Adrenal gland (tissue), 12 donors: ENCODE data around the gene RASSF5. TPM values are rescaled to one million over a fixed set of nuclear protein-coding genes. Genes with fewer than 3 reads are reported as not detected.
A peak's percentile ranks its signal among the peaks of the same experiment; 100 is the strongest.

ENCODE experiments used
- DNase-seq, 7 donors: peaks; one replicate each; pipeline ENCODE4 v3.0.0-alpha.2; 2019 to 2020
- H3K27ac ChIP-seq, 5 donors: fragments of 200-600 bp; sonication (generic) in 4 of 5; 1 replicate in 3 of 5; 2 replicates in 2 of 5; pipeline versions ENCODE4 v1.5.1 to v1.8.0; 2016 to 2020; ENCODE audit warnings: mild to moderate bottlenecking in 1 of 5
- H3K27me3 ChIP-seq: fragments of 200-600 bp; 2 replicates; pipeline ENCODE4 v1.8.0; 2021
- H3K36me3 ChIP-seq, 2 donors: fragments of 200-600 bp; replicated peaks in 1 of 2; 1 replicate in 1 of 2; 2 replicates in 1 of 2; pipeline versions ENCODE4 v1.5.1 to v1.8.0; 2018 to 2022
- H3K4me1 ChIP-seq, 2 donors: fragments of 200-600 bp; replicated peaks in 1 of 2; 1 replicate in 1 of 2; 2 replicates in 1 of 2; pipeline versions ENCODE4 v1.5.1 to v1.8.0; 2018 to 2021
- H3K4me3 ChIP-seq, 4 donors: fragments of 200-600 bp; sonication (generic) in 3 of 4; one replicate each; pipeline ENCODE4 v1.5.1; 2016 to 2018
- H3K9me3 ChIP-seq, 3 donors: fragments of 200-600 bp; sonication (generic) in 1 of 3; replicated peaks in 1 of 3; 1 replicate in 2 of 3; 2 replicates in 1 of 3; pipeline versions ENCODE4 v1.5.1 to v1.8.0; 2016 to 2021
- POLR2A ChIP-seq, 2 donors: fragments of 450-650 bp; IDR thresholded peaks; one replicate each; pipeline ENCODE4 v1.6.1; 2017; ENCODE audit warnings: antibody characterized with exemption in 2 of 2, mild to moderate bottlenecking in 2 of 2, moderate library complexity in 1 of 2
- WGBS, 4 donors: extraction: QIAGEN DNeasy Blood & Tissue Kit in 2 of 4; methylation state at CpG; one replicate each; pipeline versions ENCODE4 v1.1.5 to v1.1.7; 2013 to 2017; 5-methylcytosine and 5-hydroxymethylcytosine counted together
- intact Hi-C, 2 donors: fragments of 100-400 bp; cut with DNase I; formaldehyde crosslinking; loops; one replicate each; pipeline versions ENCODE4 v1.14.1 to v1.15.0; 2022 to 2023
- polyA plus RNA-seq, 3 donors: library from polyadenylated mRNA; stranded (reverse); fragments of 200-250 nt in 2 of 3; fragments of 350-450 nt in 1 of 3; fragmentation: Illumina TruSeq in 1 of 3; extraction: RNeasy Lipid Tissue Mini Kit (QIAGEN cat#74804) in 1 of 3; gene quantifications; one replicate each; pipeline ENCODE4 v1.2.3, GENCODE V29; 2013 to 2014
- total RNA-seq, 9 donors: library from RNA; depleted of rRNA in 4 of 9; stranded (reverse); fragments of >200 nt in 4 of 9; fragments of 120-200 nt in 1 of 9; fragmentation: NEBNext Ultra II Directional in 1 of 9; extraction: Animal tissue kit (Norgen Biotek cat#: 25700) in 1 of 9; gene quantifications; one replicate each; pipeline versions ENCODE4 v1.1.0 to v1.2.4, GENCODE V29; 2013 to 2023
- TF ChIP-seq, protein P1 (sequence below), 6 experiments: fragments of 450-650 bp in 4 of 6; fragments of 200-600 bp in 2 of 6; sonication (generic) in 1 of 6; IDR thresholded peaks; 1 replicate in 5 of 6; 2 replicates in 1 of 6; pipeline versions ENCODE4 v1.5.1 to v1.8.0; 2016 to 2021; ENCODE audit warnings: antibody characterized with exemption in 6 of 6, mild to moderate bottlenecking in 2 of 6, moderate library complexity in 1 of 6
- donor health status: healthy with polysubstance abuse.
- donor health status: Bipolar disorder and iron deficiency.
- donor health status: DM: yes; HTN: yes; CAD: no.
- donor health status: DM: no; HTN: no; CAD: no.
- donor health status: DM: no; HTN: no; CAD: no.
- donor health status: DM: yes; HTN: yes; CAD: no.

The RASSF5 gene
- total and polyA plus RNA-seq, 12 donors: 7.1 to 57.9 (median 27.0) TPM

DNA sequence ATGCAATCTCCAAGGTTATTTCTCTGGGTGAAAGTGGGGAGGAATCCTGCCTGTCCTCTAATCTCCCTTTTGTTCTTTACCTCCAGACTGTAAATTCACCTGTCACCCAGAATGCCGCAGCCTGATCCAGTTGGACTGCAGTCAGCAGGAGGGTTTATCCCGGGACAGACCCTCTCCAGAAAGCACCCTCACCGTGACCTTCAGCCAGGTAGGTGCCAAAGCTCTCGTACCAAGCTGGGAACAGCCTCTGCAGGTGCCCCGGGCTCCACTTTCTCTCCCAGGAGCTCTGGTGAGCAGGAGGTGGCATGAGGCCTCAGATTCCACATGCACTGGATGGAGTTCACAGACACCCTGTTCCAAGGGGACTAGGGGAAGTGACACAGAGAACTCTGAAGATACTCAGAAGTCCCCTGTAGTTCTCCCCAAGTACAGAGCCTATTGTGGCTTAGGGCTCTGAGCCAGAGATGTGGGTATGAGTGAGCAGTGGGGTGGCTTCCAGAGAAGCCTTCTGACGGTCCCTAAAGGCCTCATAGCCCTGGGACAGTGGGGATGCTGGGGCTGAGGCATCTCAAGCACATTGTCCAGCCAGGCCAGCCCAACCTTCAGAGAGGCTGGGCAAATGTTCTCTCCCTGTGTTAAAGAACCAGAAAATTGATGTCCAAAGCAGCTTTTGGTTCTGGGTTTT lies 30.9 kb downstream of the RASSF5 start:
- intact Hi-C loops: no loop called here
- Histone ChIP-seq H3K36me3 (no peaks in the 10 kb centered on the region), H3K27ac (no peak overlapping the region), H3K27me3 (no peaks in the 10 kb centered on the region), H3K4me3 (no peak overlapping the region), H3K9me3 (no peaks in the 10 kb centered on the region), H3K4me1 (peaks cover 0 to 13% of the 10 kb centered on the region in 2 donors)
- no peak for DNase-seq
- TF ChIP-seq, protein P1, sequence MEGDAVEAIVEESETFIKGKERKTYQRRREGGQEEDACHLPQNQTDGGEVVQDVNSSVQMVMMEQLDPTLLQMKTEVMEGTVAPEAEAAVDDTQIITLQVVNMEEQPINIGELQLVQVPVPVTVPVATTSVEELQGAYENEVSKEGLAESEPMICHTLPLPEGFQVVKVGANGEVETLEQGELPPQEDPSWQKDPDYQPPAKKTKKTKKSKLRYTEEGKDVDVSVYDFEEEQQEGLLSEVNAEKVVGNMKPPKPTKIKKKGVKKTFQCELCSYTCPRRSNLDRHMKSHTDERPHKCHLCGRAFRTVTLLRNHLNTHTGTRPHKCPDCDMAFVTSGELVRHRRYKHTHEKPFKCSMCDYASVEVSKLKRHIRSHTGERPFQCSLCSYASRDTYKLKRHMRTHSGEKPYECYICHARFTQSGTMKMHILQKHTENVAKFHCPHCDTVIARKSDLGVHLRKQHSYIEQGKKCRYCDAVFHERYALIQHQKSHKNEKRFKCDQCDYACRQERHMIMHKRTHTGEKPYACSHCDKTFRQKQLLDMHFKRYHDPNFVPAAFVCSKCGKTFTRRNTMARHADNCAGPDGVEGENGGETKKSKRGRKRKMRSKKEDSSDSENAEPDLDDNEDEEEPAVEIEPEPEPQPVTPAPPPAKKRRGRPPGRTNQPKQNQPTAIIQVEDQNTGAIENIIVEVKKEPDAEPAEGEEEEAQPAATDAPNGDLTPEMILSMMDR (IDR thresholded peaks at IDR 0.05): no peak
- no peak for TF ChIP-seq POLR2A (IDR thresholded peaks at IDR 0.05)
- 78 to 84% (median 82%) methylated on average over 5 to 6 of the region's 6 CpGs for WGBS, 4 donors

DNA sequence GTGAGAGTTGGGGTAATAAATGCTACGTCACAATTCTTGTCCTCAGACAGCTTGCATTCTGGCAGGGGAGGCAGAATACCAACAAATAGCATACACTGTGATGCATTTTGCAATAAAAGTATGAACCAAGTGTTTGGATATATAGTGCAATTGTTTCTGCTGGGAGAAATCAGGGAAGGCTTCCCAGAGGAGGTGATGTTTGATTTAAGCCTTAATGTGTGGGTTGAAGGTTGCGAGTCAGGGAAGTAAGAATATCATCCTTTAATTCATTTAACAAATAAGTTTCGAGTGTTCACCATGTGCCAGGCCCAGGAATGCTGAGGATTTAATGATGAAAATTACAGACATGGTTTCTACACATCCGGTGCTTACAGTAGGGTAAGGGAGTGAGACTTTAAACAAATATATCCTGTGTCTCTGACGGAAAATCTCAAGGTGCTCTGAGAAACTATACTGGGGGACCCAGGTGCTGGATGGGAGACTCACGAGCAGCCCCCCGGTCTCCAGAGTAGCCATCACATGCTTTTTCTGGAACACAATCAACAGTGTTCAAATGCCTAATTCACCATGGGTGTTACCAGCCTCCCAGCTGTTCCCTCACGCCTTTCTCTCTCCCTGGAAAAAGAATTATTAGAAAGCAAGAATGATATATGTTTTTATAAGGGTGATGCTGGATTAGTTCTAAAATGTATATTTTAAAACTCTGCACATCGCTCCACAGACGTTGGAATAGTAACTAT lies 31.7 kb downstream of the RASSF5 start:
- intact Hi-C loops: no loop called here
- H3K36me3 ChIP-seq: no peaks in the 10 kb centered on the region
- peaks cover 0 to 13% of the 10 kb centered on the region in 2 donors for H3K4me1 ChIP-seq
- H3K27ac ChIP-seq: peak overlapping the region in 1 of 5 donors; percentile 67
- no peaks in the 10 kb centered on the region for H3K27me3 ChIP-seq
- DNase-seq: no peak
- H3K4me3 ChIP-seq: no peak overlapping the region
- TF ChIP-seq, protein P1 (IDR thresholded peaks at IDR 0.05): no peak
- no peak for TF ChIP-seq POLR2A (IDR thresholded peaks at IDR 0.05)
- no peaks in the 10 kb centered on the region for H3K9me3 ChIP-seq
- WGBS, 4 donors: 89 to 93% (median 90%) methylated on average over 7 to 10 of the region's 10 CpGs

DNA sequence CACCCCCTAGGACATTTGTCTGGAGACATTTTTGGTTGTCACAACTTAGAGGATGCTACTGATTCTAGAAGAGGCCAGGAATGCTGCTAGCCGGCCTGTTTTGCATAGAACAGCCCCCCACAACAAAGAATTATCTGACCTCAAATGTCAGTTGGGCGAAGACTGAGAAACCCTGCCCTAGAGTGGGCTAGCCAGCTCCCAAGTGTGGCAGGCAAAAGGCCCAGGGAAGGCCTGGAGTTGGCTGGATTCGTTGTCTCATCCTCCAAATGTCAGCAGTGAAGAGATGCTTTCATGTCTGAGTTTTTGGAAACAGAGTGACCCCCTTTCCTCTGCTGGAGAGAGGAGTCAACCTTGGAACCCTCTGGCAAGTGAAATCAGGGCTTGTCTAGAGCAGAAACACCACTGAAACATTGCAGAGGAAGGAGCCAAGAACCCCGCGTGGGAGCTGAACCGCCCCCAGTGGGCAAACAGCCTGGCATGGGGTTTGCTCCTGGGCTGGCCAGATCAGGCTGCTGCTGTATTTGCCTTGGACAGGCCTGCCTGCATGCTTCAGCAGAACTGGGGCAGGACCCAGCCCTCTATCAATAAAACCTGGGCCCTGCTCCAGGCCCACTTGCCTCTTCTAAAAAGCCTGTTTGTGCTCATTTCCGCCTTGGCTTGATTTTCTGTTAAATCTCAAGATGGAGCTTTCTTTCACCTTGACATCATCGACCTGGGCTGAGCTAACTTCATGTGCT lies 32.9 kb downstream of the RASSF5 start:
- no peaks in the 10 kb centered on the region for H3K9me3 ChIP-seq
- intact Hi-C loops: no loop called here
- H3K36me3 ChIP-seq: no peaks in the 10 kb centered on the region
- peak in 5 of 7 donors; percentile 45 to 59 (median 52) for DNase-seq
- H3K4me1 ChIP-seq: peaks cover 5 to 13% of the 10 kb centered on the region in 2 donors
- H3K27me3 ChIP-seq: no peaks in the 10 kb centered on the region
- no peak for TF ChIP-seq POLR2A (IDR thresholded peaks at IDR 0.05)
- WGBS, 4 donors: 45 to 68% (median 66%) methylated on average over 6 to 8 of the region's 8 CpGs
- no peak overlapping the region for H3K4me3 ChIP-seq
- peak overlapping the region in 2 of 5 donors; percentile 42 to 67 for H3K27ac ChIP-seq

DNA sequence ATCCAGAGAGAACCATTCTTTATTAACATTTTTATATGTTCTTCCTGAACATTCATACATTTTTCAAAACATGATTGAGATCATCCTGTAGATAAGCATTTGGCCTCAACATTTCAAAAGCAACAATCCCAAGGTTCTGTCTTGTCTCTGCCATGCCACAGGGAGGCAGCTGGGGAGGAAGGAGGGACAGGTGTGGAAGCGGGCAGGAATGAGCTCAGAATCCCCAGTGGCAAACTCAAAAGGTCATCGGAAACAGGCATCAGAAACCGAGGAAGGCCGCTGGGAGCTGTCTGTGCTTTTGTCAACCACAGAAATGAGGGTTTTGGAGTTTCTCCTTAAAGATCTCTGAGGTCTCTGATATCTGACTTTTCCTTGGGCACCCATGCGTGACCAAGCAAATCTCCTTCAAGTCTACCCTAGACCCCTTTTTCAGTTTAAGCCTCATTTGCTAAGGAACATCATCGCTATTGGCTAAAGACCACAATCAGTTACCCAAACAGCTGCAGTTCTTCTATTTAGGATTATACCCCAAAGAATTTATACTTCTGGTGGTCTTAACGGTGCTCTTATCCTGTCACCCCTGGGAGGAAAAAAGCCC lies 34.0 kb downstream of the RASSF5 start:
- intact Hi-C loops: no loop called here
- peaks cover 5 to 13% of the 10 kb centered on the region in 2 donors for H3K4me1 ChIP-seq

More for the DNA sequence above, 34.0 kb downstream of the RASSF5 start:
- peak overlapping the region in 3 of 5 donors; percentile 40 to 67 (median 42) for H3K27ac ChIP-seq
- H3K9me3 ChIP-seq: no peaks in the 10 kb centered on the region
- WGBS, 4 donors: 92 to 96% (median 94%) methylated on average over 7 of the region's 7 CpGs
- H3K36me3 ChIP-seq: no peaks in the 10 kb centered on the region
- no peak for DNase-seq
- H3K27me3 ChIP-seq: no peaks in the 10 kb centered on the region
- TF ChIP-seq, protein P1 (IDR thresholded peaks at IDR 0.05): no peak
- no peak for TF ChIP-seq POLR2A (IDR thresholded peaks at IDR 0.05)
- no peak overlapping the region for H3K4me3 ChIP-seq
